GM12873 (cell line): ENCODE results near the gene CD68.

ENCODE experiments used
- CTCF ChIP-seq: IDR thresholded peaks from 2 replicates; pipeline ENCODE4 v1.5.1; 2012; ENCODE audit warnings: low read depth, mild to moderate bottlenecking, moderate library complexity, low read length, control low read depth; ENCODE audit not compliant: insufficient read depth; ENCODE audit errors: missing control alignments

The CD68 gene

GRCh38 chr17:7577327-7578199 is 1.9 kb upstream of the CD68 start:
- TF ChIP-seq CTCF = no peak

- no peak for TF ChIP-seq CTCF
These were observed 581 bp downstream of the CD68 start for GRCh38 chr17:7579834-7580603.

GRCh38 chr17:7580604-7581575 is 1.5 kb downstream of the CD68 start:
- no peak for TF ChIP-seq CTCF

- TF ChIP-seq CTCF = no peak
These were observed 3.2 kb downstream of the CD68 start for GRCh38 chr17:7582396-7583252.

GRCh38 chr17:7583253-7584109 is 4.0 kb downstream of the CD68 start, which contains the start of gene MPDU1:
Gene MPDU1 (plus strand): TSS chr17:7583852. CDS start chr17:7583863, 11 bp downstream.
- TF ChIP-seq CTCF = no peak

GRCh38 chr17:7586673-7587419 is 7.4 kb downstream of the CD68 start:
- no peak for TF ChIP-seq CTCF
